Measurements from ENCODE around the gene ACACB.
"Not testable (repeated sequence)": the region's sequence is repeated elsewhere in the genome, so short reads cannot be mapped to it uniquely, and the experiment has no call there.

Gene ACACB

DNA sequence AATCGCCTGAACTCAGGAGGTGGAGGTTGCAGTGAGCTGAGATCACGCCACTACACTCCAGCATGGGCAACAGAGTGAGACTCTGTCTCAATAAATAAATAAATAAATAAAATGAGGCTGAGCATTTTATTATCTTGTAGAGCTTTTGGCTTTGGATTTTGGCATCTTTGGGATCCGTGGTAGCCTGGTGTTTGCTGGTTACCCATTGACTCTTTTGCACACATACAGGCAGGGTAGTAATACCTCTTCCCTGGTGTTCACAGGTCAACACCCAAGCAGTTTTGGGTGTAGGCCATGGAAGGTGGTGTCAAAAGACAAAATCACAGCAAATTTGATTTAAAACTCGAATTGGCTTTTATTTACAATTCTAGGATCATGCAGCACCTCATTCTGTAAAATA is 27.8 kb downstream of the ACACB start:
- DNase-seq (ENCODE audit: low spot score) = no peak

DNA sequence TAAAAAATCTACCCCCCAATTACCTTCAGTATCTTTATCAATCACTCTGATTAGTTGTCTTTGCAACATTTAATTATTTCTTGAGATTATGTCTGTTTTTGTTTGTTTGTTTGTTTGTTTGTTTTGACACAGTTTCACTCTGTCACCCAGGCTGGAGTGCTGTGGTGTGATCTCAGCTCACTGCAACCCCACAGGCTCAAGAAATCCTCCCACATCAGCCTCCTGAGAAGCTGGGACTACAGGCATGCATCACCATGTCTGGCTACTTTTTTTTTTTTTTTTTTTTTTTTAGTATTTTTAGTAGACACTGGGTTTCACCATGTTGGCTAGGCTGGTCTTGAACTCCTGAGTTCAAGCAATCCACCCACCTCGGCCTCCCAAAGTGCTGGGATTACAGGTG is 30.7 kb downstream of the ACACB start:
- not testable (repeated sequence) for DNase-seq (ENCODE audit: low spot score)

DNA sequence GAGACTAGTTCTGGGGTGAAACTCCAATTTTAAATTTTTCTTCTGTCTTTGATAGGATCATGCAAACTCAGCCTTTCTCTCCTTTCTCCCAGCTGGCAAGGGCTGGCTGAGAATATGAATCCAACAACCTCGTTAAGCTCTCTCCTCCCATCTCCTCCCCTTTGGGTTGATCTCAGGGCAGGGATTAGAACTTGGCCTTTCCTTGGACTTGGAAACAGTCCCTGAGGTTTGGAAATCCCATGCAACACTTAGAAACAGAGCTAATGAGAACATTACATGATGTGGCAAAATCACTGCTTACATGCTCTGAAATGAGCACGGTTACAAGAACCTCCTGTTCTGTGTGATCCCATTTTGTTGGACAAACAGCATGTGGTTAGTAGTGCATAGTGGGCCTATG is 31.6 kb downstream of the ACACB start:
- no peak for DNase-seq (ENCODE audit: low spot score)

DNA sequence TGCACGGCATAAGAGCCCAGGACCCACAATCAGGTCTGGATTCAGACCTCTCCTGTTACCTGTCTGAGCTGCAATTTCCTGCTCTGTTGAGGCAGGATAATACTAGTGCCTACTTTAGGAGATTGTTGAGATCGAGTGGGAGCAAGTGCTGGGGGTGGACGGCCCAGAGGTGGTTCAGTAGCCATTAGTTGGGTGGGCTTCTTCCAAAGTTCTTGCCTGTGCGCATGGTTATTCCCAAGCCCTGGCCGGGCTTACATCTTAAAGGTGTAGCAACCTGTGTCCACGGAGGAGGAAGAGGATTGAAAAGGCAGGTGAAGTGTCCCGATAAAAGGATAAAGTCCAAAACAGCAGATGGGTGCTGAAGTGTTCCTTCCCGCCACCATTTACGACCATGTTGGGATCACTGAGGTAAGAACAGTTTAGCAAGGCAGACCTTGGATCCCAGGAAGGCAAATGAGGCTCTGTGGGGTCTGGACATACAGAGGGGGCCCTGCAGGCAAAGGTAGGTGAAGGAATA is 33.8 kb downstream of the ACACB start:
- no peak for DNase-seq (ENCODE audit: low spot score)

DNA sequence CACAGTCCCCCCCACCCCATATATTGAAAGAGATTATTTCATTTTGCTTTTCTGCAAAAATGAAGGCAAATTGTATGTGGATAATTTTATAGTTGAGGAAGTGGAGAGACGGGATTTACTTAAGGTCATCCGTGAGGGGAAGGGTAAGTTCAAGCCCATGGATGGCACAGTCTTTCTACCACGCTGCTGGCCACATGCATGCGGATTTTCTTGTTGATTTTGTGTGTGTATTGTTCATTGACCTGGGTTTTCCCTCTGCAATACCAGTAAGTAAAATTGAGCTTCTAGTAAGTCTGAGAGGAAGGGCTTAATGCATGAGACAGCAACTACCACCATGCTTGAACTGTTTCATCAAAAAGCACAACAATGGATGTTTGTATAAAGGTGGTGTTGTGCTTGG is 35.1 kb downstream of the ACACB start:
- no peak for DNase-seq (ENCODE audit: low spot score)

DNA sequence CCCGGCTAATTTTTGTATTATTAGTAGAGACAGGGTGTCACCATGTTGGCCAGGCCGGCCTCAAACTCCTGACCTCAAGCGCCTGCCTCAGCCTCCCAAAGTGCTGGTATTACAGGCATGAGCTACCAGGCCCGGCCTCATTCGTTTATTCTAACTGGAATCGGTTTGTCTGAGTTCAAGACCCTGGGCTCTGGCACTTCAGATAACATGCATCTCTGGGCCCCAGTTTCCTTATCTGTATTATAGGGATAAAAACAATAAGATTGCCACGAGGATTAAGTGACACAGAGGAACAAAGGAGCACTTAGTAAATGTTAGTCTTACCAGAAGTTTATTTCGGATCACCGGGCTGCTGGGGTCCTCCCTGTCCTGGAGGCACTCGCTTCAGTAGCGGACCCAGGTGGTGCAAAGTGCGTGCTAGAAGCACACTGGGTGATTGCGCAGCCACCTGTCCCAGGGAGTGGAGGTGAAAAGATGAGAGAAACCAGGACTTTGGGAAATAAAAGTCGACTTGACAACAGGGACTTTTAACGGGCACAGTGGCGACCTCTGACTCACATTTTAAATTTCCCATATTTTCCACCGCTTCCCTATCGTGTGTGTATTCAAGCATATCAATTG is 37.5 kb downstream of the ACACB start:
- peak; percentile 52 for DNase-seq (ENCODE audit: low spot score)

DNA sequence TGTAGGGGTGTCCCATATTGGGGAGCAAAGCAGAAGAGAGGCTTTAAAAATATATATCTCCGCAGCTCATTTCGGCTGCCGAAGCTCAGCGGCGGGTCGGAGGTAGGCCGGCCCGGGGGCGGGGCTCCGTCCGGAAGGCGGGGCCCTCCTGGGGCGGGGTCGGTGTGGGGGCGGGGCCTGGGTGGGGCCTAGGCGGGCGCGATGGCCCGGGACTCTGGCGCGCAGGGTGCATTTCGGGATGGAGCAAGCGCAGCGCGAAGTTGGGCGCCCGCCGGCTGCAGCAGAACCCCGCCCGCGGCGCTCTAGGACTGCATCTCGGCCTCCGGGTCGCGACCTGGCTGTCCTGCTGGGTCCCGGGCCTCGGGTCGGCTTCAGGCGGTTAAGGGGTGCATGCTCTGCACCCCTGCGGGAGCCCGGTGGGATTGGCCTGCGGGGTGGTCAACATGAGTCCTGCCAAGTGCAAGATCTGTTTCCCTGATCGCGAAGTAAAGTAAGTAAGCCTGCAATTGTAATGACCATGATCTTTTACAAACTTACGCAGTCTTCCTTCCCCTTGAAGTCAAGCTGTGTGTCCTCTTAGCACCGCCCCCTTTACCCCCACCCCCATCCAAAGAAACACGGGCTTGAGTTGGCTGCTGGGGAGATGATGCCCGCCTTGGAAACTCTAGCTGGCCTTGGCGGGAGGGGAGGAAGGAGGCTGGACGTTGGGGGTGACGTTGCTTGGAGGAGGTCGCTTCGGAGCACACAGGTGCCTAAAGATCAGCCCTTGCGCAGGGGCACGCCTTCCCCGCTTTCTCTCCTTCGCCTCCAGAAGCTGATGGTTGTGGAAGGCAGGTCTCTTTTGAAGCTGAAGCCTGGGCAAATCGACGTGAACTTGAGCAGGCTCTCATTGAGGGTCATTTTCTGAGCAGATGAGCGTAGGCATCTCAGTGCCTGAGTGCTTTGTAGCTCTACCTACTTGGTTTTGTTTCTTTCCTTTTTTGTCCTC is 38.4 kb downstream of the ACACB start:
- DNase-seq (ENCODE audit: low spot score) = peak; percentile 79

DNA sequence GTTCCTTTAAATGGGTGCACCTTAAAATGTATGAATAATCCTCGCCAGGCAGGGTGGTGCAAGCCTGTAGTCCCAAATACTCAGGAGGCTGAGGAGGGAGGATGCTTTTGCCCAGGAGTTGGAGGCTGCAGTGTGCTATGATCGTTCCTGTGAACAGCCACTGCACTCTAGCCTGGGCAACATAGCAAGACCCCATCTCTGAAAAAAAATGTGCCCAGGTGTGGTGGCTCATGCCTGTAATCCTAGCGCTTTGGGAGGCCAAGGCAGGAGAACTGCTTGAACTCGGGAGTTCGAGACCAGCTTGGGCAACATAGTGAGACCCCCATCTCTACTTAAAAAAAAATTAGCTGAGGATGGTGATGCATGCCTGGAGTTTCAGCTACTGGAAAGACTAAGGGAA is 39.6 kb downstream of the ACACB start:
- DNase-seq (ENCODE audit: low spot score) = no peak

DNA sequence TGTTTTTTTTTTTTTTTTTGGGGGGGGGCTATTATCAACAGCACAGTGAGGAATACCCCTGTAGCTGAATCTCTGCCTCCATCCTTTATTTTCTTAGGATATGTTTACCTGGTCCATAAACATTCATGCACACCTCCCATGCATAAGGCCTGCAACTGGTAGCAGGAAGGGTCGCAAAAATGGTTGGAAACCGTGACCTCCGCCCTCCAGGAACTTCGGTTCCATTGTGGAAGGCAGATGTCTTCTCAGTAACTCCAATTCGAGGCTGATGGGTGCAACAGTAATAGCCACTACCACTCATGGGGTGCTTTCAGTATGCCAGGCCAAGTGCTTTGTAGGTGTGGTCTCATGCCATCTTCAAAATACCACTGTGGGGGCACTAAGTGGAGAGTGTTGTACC is 40.2 kb downstream of the ACACB start:
- DNase-seq (ENCODE audit: low spot score) = no peak

DNA sequence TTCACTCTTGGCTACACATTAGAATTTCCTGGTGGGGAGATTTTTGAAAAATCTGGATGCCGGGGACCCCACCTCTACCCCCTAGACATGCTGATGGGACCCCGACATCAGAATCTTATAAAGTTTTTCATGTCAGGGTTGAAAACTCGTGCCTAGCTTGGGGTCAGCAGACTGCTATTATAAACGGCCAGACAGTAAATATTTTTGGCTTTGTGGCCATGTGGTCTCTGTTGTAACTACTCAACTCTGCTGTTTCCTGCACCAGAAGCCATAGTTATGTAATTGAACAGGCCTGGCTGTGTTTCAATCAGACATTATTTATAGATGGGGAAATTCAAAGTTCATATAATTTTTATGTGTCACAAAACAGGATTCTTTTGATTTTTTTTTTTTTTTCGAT is 41.6 kb downstream of the ACACB start:
- no peak for DNase-seq (ENCODE audit: low spot score)

DNA sequence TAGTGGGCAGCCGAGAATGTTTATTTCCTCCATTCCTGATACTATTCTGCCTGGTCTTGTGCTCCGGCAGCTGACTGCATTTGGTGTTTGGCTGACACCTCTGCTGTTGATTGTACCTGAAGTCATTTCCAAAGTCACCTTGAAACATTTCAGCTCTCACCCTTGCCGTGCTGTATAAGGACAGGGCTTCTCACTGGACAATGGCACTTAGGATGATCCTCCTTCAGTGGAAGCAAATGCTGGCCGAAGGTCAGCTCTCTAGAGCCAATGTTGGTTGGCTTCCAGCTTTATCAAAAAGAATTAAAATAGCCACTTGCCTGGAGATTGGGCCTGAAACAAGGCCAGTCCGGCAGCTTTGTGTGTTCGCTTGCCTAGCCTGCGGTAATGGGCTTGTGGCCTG is 44.0 kb downstream of the ACACB start:
- no peak for DNase-seq (ENCODE audit: low spot score)

DNA sequence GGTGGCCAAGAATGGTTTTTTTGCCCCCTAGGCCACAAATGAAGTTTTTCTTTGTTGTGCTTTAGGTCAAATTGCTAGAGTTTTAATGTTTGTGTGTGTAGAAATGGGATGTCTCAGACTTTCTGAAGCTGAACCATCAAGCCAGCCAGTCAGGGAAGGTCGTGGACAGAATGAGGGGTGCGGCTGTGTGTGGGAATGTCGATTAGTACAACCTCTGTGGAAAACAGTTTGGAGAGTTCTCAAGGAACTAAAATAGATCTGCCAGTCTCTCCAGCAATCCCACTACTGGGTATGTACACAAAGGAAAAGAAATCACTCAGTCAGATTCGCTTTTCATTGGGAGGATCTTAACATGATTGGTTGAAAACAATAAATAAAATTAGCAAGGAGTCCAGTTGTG is 44.5 kb downstream of the ACACB start:
- DNase-seq (ENCODE audit: low spot score) = no peak

DNA sequence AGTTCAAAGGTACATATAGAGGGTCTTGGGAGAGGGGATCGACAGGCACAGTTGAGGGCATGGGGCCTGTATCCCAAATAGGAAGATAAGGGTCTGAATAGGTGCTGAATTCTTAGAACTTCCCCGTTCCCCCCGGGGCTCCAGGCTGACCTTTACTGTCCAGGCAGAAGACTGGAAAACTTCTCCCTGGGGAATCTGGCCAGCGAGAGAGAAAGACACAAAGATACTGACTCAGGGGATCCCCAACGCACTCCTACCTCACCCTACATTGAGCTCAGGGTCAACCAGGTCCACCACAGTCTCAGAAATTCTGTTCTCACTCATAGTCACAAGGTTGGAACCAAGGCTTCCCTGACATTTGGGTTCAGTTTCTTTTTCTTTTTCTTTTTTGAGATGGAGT is 46.2 kb downstream of the ACACB start:
- no peak for DNase-seq (ENCODE audit: low spot score)

DNA sequence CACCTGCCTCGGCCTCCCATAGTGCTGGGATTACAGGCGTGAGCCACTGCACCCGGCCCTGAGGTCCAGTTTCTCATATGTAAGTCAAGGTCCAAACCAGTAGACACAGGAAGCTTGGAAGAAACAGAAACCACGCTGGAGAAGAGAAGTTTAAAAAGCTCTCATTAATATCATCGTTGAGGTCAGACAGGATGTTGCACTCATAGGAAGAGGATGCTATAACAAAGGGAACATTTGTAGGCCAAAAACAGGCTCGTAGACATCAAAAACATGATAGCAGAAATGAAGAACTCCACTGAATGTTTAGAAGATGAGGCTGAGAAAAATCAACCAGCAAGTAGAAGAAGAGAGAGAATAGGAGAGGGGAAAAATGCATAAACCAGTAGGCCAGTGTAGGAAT is 46.8 kb downstream of the ACACB start:
- DNase-seq (ENCODE audit: low spot score) = no peak

DNA sequence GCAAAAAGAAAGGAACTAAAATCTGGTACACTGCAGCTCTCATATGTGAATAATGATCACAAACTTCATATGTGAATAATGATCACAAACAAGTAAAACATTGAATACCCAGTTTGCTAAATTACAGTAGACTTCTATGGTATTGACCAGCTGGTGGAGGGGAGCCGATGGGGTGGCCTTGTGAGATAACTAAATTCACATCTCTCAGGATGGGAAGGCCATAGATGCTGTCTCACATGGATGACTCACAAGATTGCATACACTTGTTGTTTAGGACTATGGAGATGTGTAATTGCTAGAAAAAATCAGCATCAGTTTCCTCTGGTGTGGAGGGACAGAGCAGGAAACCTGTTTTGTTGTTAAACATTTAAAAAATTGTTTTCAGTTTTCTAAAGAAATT is 49.2 kb downstream of the ACACB start:
- DNase-seq (ENCODE audit: low spot score) = no peak

DNA sequence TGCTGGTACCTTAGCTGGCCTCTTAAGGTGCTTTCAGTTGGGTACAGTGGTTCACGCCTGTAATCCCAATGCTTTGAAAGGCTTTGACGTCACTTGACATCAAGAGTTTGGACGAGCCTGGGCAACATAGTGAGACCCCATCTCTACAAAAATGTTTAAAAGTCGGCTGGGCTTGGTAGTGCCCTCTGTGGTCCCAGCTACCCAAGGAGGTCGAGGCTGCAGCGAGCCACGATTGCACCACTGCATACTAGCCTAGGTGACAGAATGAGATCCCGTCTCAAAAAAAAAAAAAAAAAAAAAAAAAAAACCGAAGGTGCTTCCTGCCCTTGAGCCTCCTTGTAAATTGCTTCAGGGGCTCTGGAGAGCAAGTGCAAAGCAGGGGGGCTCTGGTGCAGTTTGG is 50.0 kb downstream of the ACACB start:
- DNase-seq (ENCODE audit: low spot score) = no peak

DNA sequence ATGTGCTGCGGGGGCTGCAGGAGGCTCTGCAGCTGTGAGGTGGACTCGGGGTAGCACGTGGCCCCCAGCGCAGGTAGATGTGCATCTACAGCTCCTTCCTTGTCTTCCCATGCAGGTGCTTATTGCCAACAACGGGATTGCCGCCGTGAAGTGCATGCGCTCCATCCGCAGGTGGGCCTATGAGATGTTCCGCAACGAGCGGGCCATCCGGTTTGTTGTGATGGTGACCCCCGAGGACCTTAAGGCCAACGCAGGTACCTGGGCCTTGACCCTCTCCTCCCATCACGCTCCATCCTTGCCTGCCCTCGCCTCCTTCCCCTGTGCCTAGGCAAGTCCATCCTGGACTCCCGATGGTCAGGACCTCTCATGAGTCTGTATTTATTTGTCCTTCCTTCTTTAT is 51.4 kb downstream of the ACACB start:
- DNase-seq (ENCODE audit: low spot score) = no peak

DNA sequence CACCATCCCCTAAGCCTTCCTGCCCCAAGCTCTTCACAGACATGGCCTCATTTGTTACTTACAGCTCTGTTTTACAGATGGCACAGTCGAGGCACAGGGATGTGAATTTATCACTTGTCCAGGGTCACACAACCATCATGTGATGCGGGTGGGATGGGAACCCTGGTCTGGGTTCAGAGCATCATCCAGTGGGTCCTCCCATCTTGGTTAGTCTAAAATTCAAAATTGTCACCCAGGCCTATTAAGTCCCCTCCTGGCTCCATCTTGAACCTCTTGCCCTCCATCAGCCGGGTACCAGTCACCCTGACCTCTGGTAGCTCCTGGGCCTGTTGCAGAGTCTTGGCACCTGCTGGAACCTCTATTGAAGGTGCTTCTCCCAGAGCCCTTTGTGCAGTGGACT is 52.9 kb downstream of the ACACB start:
- no peak for DNase-seq (ENCODE audit: low spot score)

DNA sequence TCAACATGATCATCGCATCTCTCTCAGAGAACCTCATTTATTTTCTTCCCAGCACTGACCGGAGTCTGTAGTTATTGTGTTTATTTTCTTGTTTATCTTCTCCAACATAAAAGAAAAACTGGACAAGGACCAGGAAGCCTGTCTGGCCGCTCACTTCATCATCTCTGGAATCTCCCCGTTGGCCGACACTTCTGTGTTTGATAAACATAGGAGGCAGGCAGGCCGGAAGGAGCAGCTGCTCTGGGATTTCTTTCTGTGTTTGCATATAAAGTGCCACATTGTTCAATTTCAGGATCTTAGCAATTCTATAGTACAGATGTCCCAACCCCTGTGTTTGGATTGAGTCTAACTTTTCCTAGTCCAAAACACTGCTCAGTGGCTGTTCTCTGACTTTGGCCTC is 53.3 kb downstream of the ACACB start:
- DNase-seq (ENCODE audit: low spot score) = no peak

DNA sequence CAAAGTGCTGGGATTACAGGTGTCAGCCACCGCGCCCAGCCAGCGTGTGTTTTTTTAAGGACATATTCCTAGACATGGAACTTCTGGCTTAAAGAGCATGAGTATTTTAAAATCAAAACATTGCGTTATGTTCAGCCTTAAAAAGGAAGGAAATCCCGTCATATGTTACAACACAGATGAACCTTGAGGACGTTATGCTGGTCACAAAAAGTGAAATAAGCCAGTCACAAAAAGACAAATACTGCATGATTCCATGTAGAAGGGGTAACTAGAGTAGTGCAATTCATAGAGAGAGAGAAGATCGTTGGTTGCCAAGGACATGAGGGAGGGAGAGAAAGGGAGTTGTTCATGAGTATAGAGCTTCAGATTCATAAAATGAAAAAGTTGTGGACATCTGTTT is 53.9 kb downstream of the ACACB start:
- no peak for DNase-seq (ENCODE audit: low spot score)

DNA sequence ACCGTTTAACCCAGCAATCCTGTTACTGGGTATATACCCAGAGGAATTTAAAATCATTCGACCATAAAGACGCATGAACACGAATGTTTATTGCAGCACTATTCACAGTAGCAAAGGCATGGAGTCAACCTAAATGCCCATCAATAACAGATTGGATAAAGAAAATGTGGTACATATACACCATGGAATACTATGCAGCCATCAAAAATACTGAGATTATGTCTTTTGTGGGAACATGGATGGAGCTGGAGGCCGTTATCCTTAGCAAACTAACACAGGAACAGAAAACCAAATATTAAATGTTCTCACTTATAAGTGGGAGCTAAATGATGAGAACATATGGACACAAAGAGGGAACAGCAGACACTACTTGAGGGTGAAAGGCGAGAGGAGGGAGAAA is 56.4 kb downstream of the ACACB start:
- DNase-seq (ENCODE audit: low spot score) = not testable (repeated sequence)

DNA sequence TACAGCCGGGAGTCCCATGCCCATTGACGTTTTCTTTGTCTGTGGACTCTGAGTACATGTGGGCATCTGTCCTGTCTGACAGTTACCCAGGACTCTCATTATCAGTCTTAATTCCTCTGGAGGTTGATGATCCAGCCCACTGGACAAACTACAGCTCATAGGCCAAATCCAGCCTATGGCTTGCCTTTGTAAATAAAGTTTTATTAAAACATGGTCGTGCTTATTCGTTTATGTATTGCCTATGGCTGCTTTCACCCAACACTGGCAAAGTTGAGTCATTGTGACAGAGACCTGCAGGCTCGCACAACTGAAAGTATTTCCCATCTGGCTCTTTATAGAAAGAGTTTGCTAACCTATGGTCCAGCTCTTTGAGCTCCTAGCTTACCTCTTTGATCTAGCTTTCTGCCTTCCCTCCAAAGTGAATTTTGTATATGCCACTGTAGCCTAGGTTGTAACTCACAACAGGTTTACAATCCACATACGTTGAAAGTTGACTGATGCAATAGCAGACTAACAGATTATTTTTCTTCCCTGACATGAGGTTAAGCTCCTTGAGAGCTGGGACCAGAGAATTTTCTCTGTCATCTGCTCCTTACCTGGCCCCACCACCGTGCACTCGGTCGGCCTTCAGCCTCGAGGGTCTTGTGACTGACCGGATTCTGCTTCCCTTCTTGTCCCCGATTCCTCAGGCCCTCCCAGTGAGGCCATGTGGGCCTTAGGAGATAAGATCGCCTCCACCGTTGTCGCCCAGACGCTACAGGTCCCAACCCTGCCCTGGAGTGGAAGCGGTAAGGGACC is 57.3 kb downstream of the ACACB start:
- DNase-seq (ENCODE audit: low spot score) = no peak

DNA sequence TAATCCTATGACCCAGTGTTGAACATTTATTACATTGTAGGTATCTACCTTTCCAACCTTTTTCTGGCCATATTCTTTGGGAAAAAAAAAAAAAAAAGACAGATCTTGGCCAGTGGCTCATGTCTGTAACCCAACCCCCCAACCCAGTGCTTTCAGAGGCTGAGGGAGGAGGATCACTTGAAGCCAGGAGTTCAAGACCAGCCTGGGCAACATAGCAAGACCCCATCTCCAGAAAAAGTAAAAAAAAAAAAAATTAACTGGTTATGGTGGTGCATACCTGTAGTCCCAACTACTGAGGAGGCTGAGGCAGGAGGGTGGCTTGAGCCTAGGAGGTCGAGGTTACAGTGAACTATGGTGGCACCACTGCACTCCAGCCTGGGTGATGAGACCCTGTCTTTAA is 58.1 kb downstream of the ACACB start:
- DNase-seq (ENCODE audit: low spot score) = no peak
